ENCODE measurements around the gene SRGAP3.

SRGAP3 gene

GRCh38 chr3:9139366-9139765 is 110.1 kb downstream of the SRGAP3 start:
- H3K9me2 ChIP-seq (replicated peaks; ENCODE audit: low read depth, low read length): no peaks in the 10 kb centered on the region
- no peaks in the 10 kb centered on the region for H4K20me1 ChIP-seq (ENCODE audit: insufficient read depth, low read length, poor library complexity, severe bottlenecking)
- no peak overlapping the region for H3K4me3 ChIP-seq (ENCODE audit: low read length, poor library complexity, severe bottlenecking)
- no peaks in the 10 kb centered on the region for H3K79me2 ChIP-seq (ENCODE audit: insufficient read depth, low read length)
- H2AFZ ChIP-seq (ENCODE audit: low read length): no peak overlapping the region
- no peaks in the 10 kb centered on the region for H3K36me3 ChIP-seq (ENCODE audit: insufficient read depth, low read length)
- H3K4me2 ChIP-seq (ENCODE audit: low read depth, low read length, poor library complexity, severe bottlenecking): no peak overlapping the region
- TF ChIP-seq, protein P1, sequence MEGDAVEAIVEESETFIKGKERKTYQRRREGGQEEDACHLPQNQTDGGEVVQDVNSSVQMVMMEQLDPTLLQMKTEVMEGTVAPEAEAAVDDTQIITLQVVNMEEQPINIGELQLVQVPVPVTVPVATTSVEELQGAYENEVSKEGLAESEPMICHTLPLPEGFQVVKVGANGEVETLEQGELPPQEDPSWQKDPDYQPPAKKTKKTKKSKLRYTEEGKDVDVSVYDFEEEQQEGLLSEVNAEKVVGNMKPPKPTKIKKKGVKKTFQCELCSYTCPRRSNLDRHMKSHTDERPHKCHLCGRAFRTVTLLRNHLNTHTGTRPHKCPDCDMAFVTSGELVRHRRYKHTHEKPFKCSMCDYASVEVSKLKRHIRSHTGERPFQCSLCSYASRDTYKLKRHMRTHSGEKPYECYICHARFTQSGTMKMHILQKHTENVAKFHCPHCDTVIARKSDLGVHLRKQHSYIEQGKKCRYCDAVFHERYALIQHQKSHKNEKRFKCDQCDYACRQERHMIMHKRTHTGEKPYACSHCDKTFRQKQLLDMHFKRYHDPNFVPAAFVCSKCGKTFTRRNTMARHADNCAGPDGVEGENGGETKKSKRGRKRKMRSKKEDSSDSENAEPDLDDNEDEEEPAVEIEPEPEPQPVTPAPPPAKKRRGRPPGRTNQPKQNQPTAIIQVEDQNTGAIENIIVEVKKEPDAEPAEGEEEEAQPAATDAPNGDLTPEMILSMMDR (conservative IDR thresholded peaks at IDR 0.05; ENCODE audit: low read length): no peak
- no peak for TF ChIP-seq EZH2phosphoT487 (IDR thresholded peaks at IDR 0.05; ENCODE audit: borderline replicate concordance)
- no peaks in the 10 kb centered on the region for H3F3A ChIP-seq (ENCODE audit: low read depth)
- H3K9ac ChIP-seq (ENCODE audit: low read depth, low read length, poor library complexity, severe bottlenecking): no peak overlapping the region
- peaks cover 4% of the 10 kb centered on the region; the same call in 1 of the 2 replicates for H3K9me3 ChIP-seq (ENCODE audit: insufficient read depth, low read depth, low read length)
- H3K27me3 ChIP-seq (ENCODE audit: insufficient read depth, low read length, poor library complexity, severe bottlenecking): no peaks in the 10 kb centered on the region
- peaks cover 11% of the 10 kb centered on the region for H3K4me1 ChIP-seq (ENCODE audit: insufficient read depth, low read length, poor library complexity, severe bottlenecking)

DNA sequence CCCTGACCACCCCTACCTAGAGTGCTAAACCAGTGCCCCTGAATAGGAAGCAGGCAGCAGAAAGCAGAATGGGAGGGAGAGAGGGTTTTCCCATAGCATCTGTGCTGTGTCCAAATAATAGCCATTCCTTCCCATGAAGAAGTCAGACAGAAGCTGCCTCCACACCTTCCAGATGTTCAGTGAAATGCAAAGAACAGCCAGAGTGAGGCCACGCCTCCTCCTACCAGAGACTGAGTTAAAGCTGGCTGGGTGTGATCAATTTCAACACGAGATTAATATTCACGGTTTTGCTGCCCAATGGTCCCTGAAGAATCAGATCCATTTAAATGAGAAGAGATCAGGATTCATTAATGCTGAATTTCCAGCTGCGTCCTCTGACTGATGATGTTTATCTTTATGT is 111.8 kb downstream of the SRGAP3 start:
- no peak for TF ChIP-seq EZH2phosphoT487 (IDR thresholded peaks at IDR 0.05; ENCODE audit: borderline replicate concordance)
- TF ChIP-seq, protein P1 (conservative IDR thresholded peaks at IDR 0.05; ENCODE audit: low read length): no peak
- Histone ChIP-seq H2AFZ (ENCODE audit: low read length) (no peak overlapping the region), H3K9me3 (ENCODE audit: insufficient read depth, low read depth, low read length) (no peaks in the 10 kb centered on the region), H3K9me2 (replicated peaks; ENCODE audit: low read depth, low read length) (no peaks in the 10 kb centered on the region), H3K36me3 (ENCODE audit: insufficient read depth, low read length) (no peaks in the 10 kb centered on the region), H4K20me1 (ENCODE audit: insufficient read depth, low read length, poor library complexity, severe bottlenecking) (no peaks in the 10 kb centered on the region), H3K79me2 (ENCODE audit: insufficient read depth, low read length) (no peaks in the 10 kb centered on the region), H3K27me3 (ENCODE audit: insufficient read depth, low read length, poor library complexity, severe bottlenecking) (no peaks in the 10 kb centered on the region), H3K9ac (ENCODE audit: low read depth, low read length, poor library complexity, severe bottlenecking) (no peak overlapping the region), H3K4me2 (ENCODE audit: low read depth, low read length, poor library complexity, severe bottlenecking) (no peak overlapping the region), H3K4me3 (ENCODE audit: low read length, poor library complexity, severe bottlenecking) (no peak overlapping the region), H3K4me1 (ENCODE audit: insufficient read depth, low read length, poor library complexity, severe bottlenecking) (peaks cover 11% of the 10 kb centered on the region), H3F3A (ENCODE audit: low read depth) (no peaks in the 10 kb centered on the region)

- no peak overlapping the region for H3K4me2 ChIP-seq (ENCODE audit: low read depth, low read length, poor library complexity, severe bottlenecking)
- H4K20me1 ChIP-seq (ENCODE audit: insufficient read depth, low read length, poor library complexity, severe bottlenecking): no peaks in the 10 kb centered on the region
Measured at GRCh38 chr3:9136746-9137465, 112.5 kb downstream of the SRGAP3 start.

More at GRCh38 chr3:9136746-9137465, 112.5 kb downstream of the SRGAP3 start:
- TF ChIP-seq, protein P1 (conservative IDR thresholded peaks at IDR 0.05; ENCODE audit: low read length): no peak
- H2AFZ ChIP-seq (ENCODE audit: low read length): no peak overlapping the region
- peaks cover 7% of the 10 kb centered on the region for H3K4me1 ChIP-seq (ENCODE audit: insufficient read depth, low read length, poor library complexity, severe bottlenecking)
- H3K9me3 ChIP-seq (ENCODE audit: insufficient read depth, low read depth, low read length): no peaks in the 10 kb centered on the region
- H3K27me3 ChIP-seq (ENCODE audit: insufficient read depth, low read length, poor library complexity, severe bottlenecking): no peaks in the 10 kb centered on the region
- H3K36me3 ChIP-seq (ENCODE audit: insufficient read depth, low read length): no peaks in the 10 kb centered on the region
- H3K9me2 ChIP-seq (replicated peaks; ENCODE audit: low read depth, low read length): no peaks in the 10 kb centered on the region
- no peak overlapping the region for H3K4me3 ChIP-seq (ENCODE audit: low read length, poor library complexity, severe bottlenecking)
- H3K9ac ChIP-seq (ENCODE audit: low read depth, low read length, poor library complexity, severe bottlenecking): no peak overlapping the region
- no peaks in the 10 kb centered on the region for H3F3A ChIP-seq (ENCODE audit: low read depth)
- no peaks in the 10 kb centered on the region for H3K79me2 ChIP-seq (ENCODE audit: insufficient read depth, low read length)

Data from Loucy (cell line).